ENCODE results near the gene ZNF575. TPM values are rescaled to one million over a fixed set of nuclear protein-coding genes. Genes with fewer than 3 reads are reported as not detected.

Gene ZNF575
- polyA plus RNA-seq, 1 donor from 2014 or later: not detected

GRCh38 chr19:43569657-43570056 is 36.7 kb downstream of the ZNF575 start:
- Histone ChIP-seq H3K9me3 (ENCODE audit: low read length) (no peaks in the 10 kb centered on the region), H3K4me2 (ENCODE audit: low read length) (no peak overlapping the region), H3K27me3 (ENCODE audit: insufficient read depth, low read depth, low read length) (no peaks in the 10 kb centered on the region)

DNA sequence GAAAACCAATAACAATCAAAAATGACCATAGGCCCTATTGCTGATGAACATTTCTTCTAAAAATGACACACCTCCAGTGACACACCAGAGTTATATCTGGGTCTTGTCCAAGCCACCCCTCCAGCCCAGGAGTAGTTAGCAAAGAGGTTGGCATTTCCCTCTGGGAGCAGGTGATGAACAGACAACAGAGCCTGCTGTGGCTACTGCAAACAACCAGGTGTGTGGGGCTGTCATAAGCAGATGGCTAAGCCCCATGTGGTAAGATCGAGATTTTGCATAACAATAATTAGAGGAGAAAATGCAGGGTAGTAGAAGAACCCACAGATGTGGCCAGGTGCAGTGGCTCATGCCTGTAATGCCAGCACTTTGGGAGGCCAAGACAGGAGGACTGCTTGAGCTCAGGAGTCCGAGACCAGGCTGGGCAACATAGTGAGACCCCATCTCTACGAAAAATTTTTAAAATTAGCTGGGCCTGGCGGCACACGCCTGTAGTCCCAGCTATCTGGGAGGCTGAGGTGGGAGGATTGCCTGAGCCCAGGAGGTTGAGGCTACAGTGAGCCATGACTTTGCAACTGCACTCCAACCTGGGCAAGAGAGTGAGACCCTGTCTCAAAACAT is 37.3 kb downstream of the ZNF575 start:
- Histone ChIP-seq H3K27ac (ENCODE audit: low read length) (no peak overlapping the region), H3K9ac (ENCODE audit: low read length) (no peak overlapping the region), H3K9me2 (ENCODE audit: insufficient read depth, low read length) (no peaks in the 10 kb centered on the region), H3K4me2 (ENCODE audit: low read length) (no peak overlapping the region), H4K20me1 (ENCODE audit: insufficient read depth) (no peaks in the 10 kb centered on the region), H3K9me3 (ENCODE audit: low read length) (no peaks in the 10 kb centered on the region), H3K4me3 (ENCODE audit: low read length) (no peak overlapping the region), H3K27me3 (ENCODE audit: insufficient read depth, low read depth, low read length) (no peaks in the 10 kb centered on the region), H3K36me3 (ENCODE audit: insufficient read depth, low read length) (no peaks in the 10 kb centered on the region), H2AFZ (ENCODE audit: low read depth, low read length) (no peak overlapping the region), H3K79me2 (replicated peaks; ENCODE audit: insufficient read depth, low read length) (peaks cover 18% of the 10 kb centered on the region), H3F3A (ENCODE audit: insufficient read depth, low read length, poor library complexity, severe bottlenecking) (no peaks in the 10 kb centered on the region)
- TF ChIP-seq REST (IDR thresholded peaks at IDR 0.05; ENCODE audit: borderline replicate concordance) (no peak), EZH2 (IDR thresholded peaks at IDR 0.05; ENCODE audit: borderline replicate concordance, insufficient read depth, low read length, poor library complexity, severe bottlenecking) (no peak), RAD21 (conservative IDR thresholded peaks at IDR 0.05) (no peak), MXI1 (conservative IDR thresholded peaks at IDR 0.05; ENCODE audit: poor library complexity, severe bottlenecking) (no peak), EP300 (conservative IDR thresholded peaks at IDR 0.05; ENCODE audit: poor library complexity, severe bottlenecking) (no peak)

More at GRCh38 chr19:43569657-43570056, 36.7 kb downstream of the ZNF575 start:
- Histone ChIP-seq H3K36me3 (ENCODE audit: insufficient read depth, low read length) (no peaks in the 10 kb centered on the region), H3K9ac (ENCODE audit: low read length) (no peak overlapping the region), H4K20me1 (ENCODE audit: insufficient read depth) (no peaks in the 10 kb centered on the region), H3K79me2 (replicated peaks; ENCODE audit: insufficient read depth, low read length) (peaks cover 12% of the 10 kb centered on the region), H3K9me2 (ENCODE audit: insufficient read depth, low read length) (no peaks in the 10 kb centered on the region), H3K4me3 (ENCODE audit: low read length) (no peak overlapping the region), H3K27ac (ENCODE audit: low read length) (no peak overlapping the region), H3F3A (ENCODE audit: insufficient read depth, low read length, poor library complexity, severe bottlenecking) (no peaks in the 10 kb centered on the region), H2AFZ (ENCODE audit: low read depth, low read length) (no peak overlapping the region)
- no peak for TF ChIP-seq EZH2 (IDR thresholded peaks at IDR 0.05; ENCODE audit: borderline replicate concordance, insufficient read depth, low read length, poor library complexity, severe bottlenecking)

DNA sequence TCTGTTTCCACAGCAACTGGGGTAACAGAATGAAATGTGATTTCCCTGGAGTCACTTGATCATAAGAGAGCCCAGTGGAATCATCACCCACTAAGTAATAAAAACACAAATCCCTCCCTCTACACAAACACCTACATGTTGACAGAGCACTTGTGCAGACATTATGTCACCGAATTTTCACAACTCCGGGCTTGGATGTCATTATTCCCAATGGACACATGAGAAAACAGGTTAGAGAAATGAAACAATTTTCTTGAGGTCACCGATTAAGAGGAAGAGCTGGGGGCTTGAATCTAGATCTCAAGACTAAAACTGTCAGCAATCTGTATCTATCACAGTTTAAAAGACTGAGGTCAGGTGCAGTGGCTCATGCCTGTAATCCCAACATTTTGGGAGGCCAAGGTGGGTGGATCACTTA is 39.2 kb downstream of the ZNF575 start:
- no peak overlapping the region for H2AFZ ChIP-seq (ENCODE audit: low read depth, low read length)
- no peaks in the 10 kb centered on the region for H3K27me3 ChIP-seq (ENCODE audit: insufficient read depth, low read depth, low read length)
- H3F3A ChIP-seq (ENCODE audit: insufficient read depth, low read length, poor library complexity, severe bottlenecking): no peaks in the 10 kb centered on the region
- no peaks in the 10 kb centered on the region for H4K20me1 ChIP-seq (ENCODE audit: insufficient read depth)
- no peak overlapping the region for H3K4me3 ChIP-seq (ENCODE audit: low read length)
- H3K9me2 ChIP-seq (ENCODE audit: insufficient read depth, low read length): no peaks in the 10 kb centered on the region
- H3K9me3 ChIP-seq (ENCODE audit: low read length): no peaks in the 10 kb centered on the region
- H3K27ac ChIP-seq (ENCODE audit: low read length): no peak overlapping the region
- H3K79me2 ChIP-seq (replicated peaks; ENCODE audit: insufficient read depth, low read length): peaks cover 18% of the 10 kb centered on the region
- H3K9ac ChIP-seq (ENCODE audit: low read length): no peak overlapping the region
- no peaks in the 10 kb centered on the region for H3K36me3 ChIP-seq (ENCODE audit: insufficient read depth, low read length)
- no peak overlapping the region for H3K4me2 ChIP-seq (ENCODE audit: low read length)
- no peak for TF ChIP-seq EZH2 (IDR thresholded peaks at IDR 0.05; ENCODE audit: borderline replicate concordance, insufficient read depth, low read length, poor library complexity, severe bottlenecking)
- no peak for TF ChIP-seq RAD21 (conservative IDR thresholded peaks at IDR 0.05)
- TF ChIP-seq CTCF (IDR thresholded peaks at IDR 0.05; ENCODE audit: poor library complexity, severe bottlenecking): no peak
- TF ChIP-seq SMC3 (conservative IDR thresholded peaks at IDR 0.05; ENCODE audit: poor library complexity): no peak
- TF ChIP-seq TAF1 (IDR thresholded peaks at IDR 0.05; ENCODE audit: low read depth): no peak
- no peak for TF ChIP-seq REST (IDR thresholded peaks at IDR 0.05; ENCODE audit: borderline replicate concordance)
- TF ChIP-seq EP300 (conservative IDR thresholded peaks at IDR 0.05; ENCODE audit: poor library complexity, severe bottlenecking): no peak
- TF ChIP-seq MXI1 (conservative IDR thresholded peaks at IDR 0.05; ENCODE audit: poor library complexity, severe bottlenecking): no peak
- TF ChIP-seq POLR2AphosphoS5 (IDR thresholded peaks at IDR 0.05): no peak
